GM21360 (cell line): ENCODE results near the gene LRIT1.

Experiments used
- ATAC-seq: cut with Tn5 transposase; IDR thresholded peaks from one replicate; pipeline ENCODE4 v1.9.1; 2021; ENCODE audit warnings: mild to moderate bottlenecking, moderate library complexity; ENCODE audit not compliant: unreplicated experiment

Gene LRIT1

GRCh38 chr10:84214612-84215235 is 26.6 kb downstream of the LRIT1 start:
- ATAC-seq = peak; percentile 83

GRCh38 chr10:84214046-84214572 is 27.2 kb downstream of the LRIT1 start:
- ATAC-seq = peak; percentile 14

- no peak for ATAC-seq
Observed at GRCh38 chr10:84213076-84213475, 28.3 kb downstream of the LRIT1 start.

GRCh38 chr10:84212014-84212413 is 29.3 kb downstream of the LRIT1 start:
- ATAC-seq = no peak

- no peak for ATAC-seq
Observed at GRCh38 chr10:84211566-84211965, 29.8 kb downstream of the LRIT1 start.

GRCh38 chr10:84208023-84208422 is 33.3 kb downstream of the LRIT1 start:
- ATAC-seq = no peak

GRCh38 chr10:84205853-84206525 is 35.4 kb downstream of the LRIT1 start:
- no peak for ATAC-seq

- ATAC-seq = peak; percentile 66
Observed at GRCh38 chr10:84205049-84205852, 36.1 kb downstream of the LRIT1 start.

- ATAC-seq = no peak
Observed at GRCh38 chr10:84204610-84205009, 36.7 kb downstream of the LRIT1 start.

GRCh38 chr10:84204122-84204521 is 37.2 kb downstream of the LRIT1 start:
- peak; percentile 67 for ATAC-seq

- no peak for ATAC-seq
Observed at GRCh38 chr10:84202349-84202748, 39.0 kb downstream of the LRIT1 start.

GRCh38 chr10:84201682-84202081 is 39.7 kb downstream of the LRIT1 start:
- ATAC-seq = no peak

- no peak for ATAC-seq
Observed at GRCh38 chr10:84201244-84201606, 40.1 kb downstream of the LRIT1 start.

- ATAC-seq = no peak
Observed at GRCh38 chr10:84200537-84201243, 40.7 kb downstream of the LRIT1 start.

GRCh38 chr10:84198206-84198915 is 43.0 kb downstream of the LRIT1 start:
- ATAC-seq = no peak

- no peak for ATAC-seq
Observed at GRCh38 chr10:84197643-84198042, 43.7 kb downstream of the LRIT1 start.

- ATAC-seq = no peak
Observed at GRCh38 chr10:84196941-84197340, 44.4 kb downstream of the LRIT1 start.

- no peak for ATAC-seq
Observed at GRCh38 chr10:84196083-84196482, 45.3 kb downstream of the LRIT1 start.

GRCh38 chr10:84195044-84195830 is 46.1 kb downstream of the LRIT1 start:
- ATAC-seq = no peak
